Panc1 (cell line): ENCODE measurements around the gene HTR3E. TPM values are rescaled to one million over a fixed set of nuclear protein-coding genes. Genes with fewer than 3 reads are reported as not detected.

ENCODE experiments used
- ATAC-seq: fragments of 200-7000 bp; cut with Tn5 transposase; 2 replicates; pipeline ENCODE4 v1.9.1; 2020; ENCODE audit warnings: mild to moderate bottlenecking, moderate library complexity
- BruUV-seq: library from RNA; stranded (reverse); fragments of 400-500 nt; replicated peaks from 2 replicates; lab custom pipeline; 2021; lab: Mats Ljungman, UMichigan
- CTCF ChIA-PET: fragments of 300-600 bp; sonication (Branson Sonifier 250); formaldehyde crosslinking; loops from one replicate; lab custom pipeline; 2022; ENCODE audit warnings: antibody characterized with exemption; lab: Charles Lee
- POLR2A ChIA-PET: fragments of 300-600 bp; sonication (Branson Sonifier 250); formaldehyde crosslinking; loops from one replicate; lab custom pipeline; 2022; ENCODE audit warnings: antibody characterized with exemption; lab: Charles Lee
- DNase-seq: peaks from one replicate; pipeline ENCODE4 v3.0.0-alpha.2; 2010; ENCODE audit warnings: low read depth, low spot score
- H3K27ac ChIP-seq: 2 replicates; pipeline ENCODE4 v1.5.1; 2011; ENCODE audit warnings: mild to moderate bottlenecking, low read length, inconsistent platforms
- H3K27me3 ChIP-seq: fragments of 200-500 bp; sonication (Bioruptor generic); 2 replicates; pipeline ENCODE4 v1.6.0; 2014; ENCODE audit warnings: low read length, inconsistent platforms; ENCODE audit not compliant: control insufficient read depth, insufficient read depth
- H3K36me3 ChIP-seq: fragments of 200-500 bp; sonication (Bioruptor generic); 2 replicates; pipeline ENCODE4 v1.5.1; 2014; ENCODE audit warnings: inconsistent platforms, mild to moderate bottlenecking, low read length, moderate library complexity; ENCODE audit not compliant: control insufficient read depth, insufficient read depth
- H3K4me1 ChIP-seq: 2 replicates; pipeline ENCODE4 v1.5.1; 2011; ENCODE audit warnings: inconsistent platforms, mild to moderate bottlenecking, low read length, moderate library complexity; ENCODE audit not compliant: control insufficient read depth, insufficient read depth
- H3K4me3 ChIP-seq, 2 experiments: 2 replicates each; pipeline ENCODE4 v1.5.1; 2011 to 2012; ENCODE audit warnings: low read depth in 2 of 2, low read length in 2 of 2, mild to moderate bottlenecking in 2 of 2, inconsistent platforms in 1 of 2, moderate library complexity in 1 of 2
- H3K9me3 ChIP-seq: fragments of 200-500 bp; sonication (Bioruptor generic); 2 replicates; pipeline ENCODE4 v1.5.1; 2014; ENCODE audit warnings: low read depth, mild to moderate bottlenecking, inconsistent platforms, low read length, moderate library complexity; ENCODE audit not compliant: control insufficient read depth, insufficient read depth
- CTCF ChIP-seq: fragments of 450-650 bp; IDR thresholded peaks from 2 replicates; pipeline ENCODE4 v1.5.1; 2017; ENCODE audit warnings: mild to moderate bottlenecking
- POLR2AphosphoS5 ChIP-seq: IDR thresholded peaks from 2 replicates; pipeline ENCODE4 v1.6.1; 2012; ENCODE audit warnings: mild to moderate bottlenecking, low read depth, low read length, moderate library complexity
- REST ChIP-seq, 2 experiments: IDR thresholded peaks; 2 replicates each; pipeline ENCODE4 v1.6.1; 2011 to 2012; ENCODE audit warnings: low read depth in 2 of 2, control low read depth in 1 of 2, low read length in 1 of 2, mild to moderate bottlenecking in 1 of 2, moderate library complexity in 1 of 2; ENCODE audit not compliant: insufficient read depth in 1 of 2
- SIN3A ChIP-seq: IDR thresholded peaks from 2 replicates; pipeline ENCODE4 v1.6.1; 2012; ENCODE audit warnings: low read depth, mild to moderate bottlenecking, low read length, moderate library complexity, borderline replicate concordance; ENCODE audit not compliant: insufficient read depth
- TCF7L2 ChIP-seq: IDR thresholded peaks from 2 replicates; pipeline ENCODE4 v1.6.1; 2011; ENCODE audit warnings: mild to moderate bottlenecking, low read depth, low read length, inconsistent platforms
- in situ Hi-C: cut with HindIII; loops from 2 replicates; pipeline ENCODE4 v1.10.0; 2016; ENCODE audit warnings: low sequenced_read_pairs, low pct_unique_long_range_greater_than_20kb
- intact Hi-C: fragments of 100-400 bp; cut with micrococcal nuclease; formaldehyde crosslinking; loops from one replicate; pipeline ENCODE4 v1.10.0; 2022; ENCODE audit not compliant: unreplicated experiment
- total RNA-seq: library from RNA; stranded (reverse); gene quantifications from one replicate; pipeline ENCODE4 v1.2.1, GENCODE V29; 2021; ENCODE audit not compliant: unreplicated experiment

The HTR3E gene
- total RNA-seq, 1 experiment from 2014 or later: not detected

- Histone ChIP-seq H3K27me3 (no peaks in the 10 kb centered on the region), H3K27ac (no peak overlapping the region), H3K4me1 (no peaks in the 10 kb centered on the region), H3K9me3 (no peaks in the 10 kb centered on the region), H3K36me3 (no peaks in the 10 kb centered on the region), H3K4me3 (no peak overlapping the region)
- ChIA-PET CTCF (no interaction called here), POLR2A (no interaction called here)
- ATAC-seq: peak; percentile 81
- DNase-seq: no peak
- in situ Hi-C loops (no loop called here), intact Hi-C loops (no loop called here)
- no TSS peak for BruUV-seq
- TF ChIP-seq TCF7L2 (no peak), POLR2AphosphoS5 (no peak), CTCF (no peak), REST (IDR thresholded peaks at IDR 0.05; ENCODE audit: insufficient read depth in 1 of 2, low read depth in 2 of 2, low read length in 1 of 2) (no peak), SIN3A (no peak)
These were observed 32.1 kb downstream of the HTR3E start for GRCh38 chr3:184129012-184129411.

- H3K27me3 ChIP-seq: no peaks in the 10 kb centered on the region
- CTCF ChIA-PET: no interaction called here
- ATAC-seq (no peak), DNase-seq (no peak)
- POLR2A ChIA-PET: no interaction called here
- no TSS peak for BruUV-seq
- intact Hi-C loops: loop anchor here (10.0 kb wide), 2 partner anchors 88 to 238 kb away; no protein-coding TSS in a partner anchor
- H3K36me3 ChIP-seq: peaks cover 7% of the 10 kb centered on the region; the same call in 1 of the 2 replicates
- H3K4me3 ChIP-seq: no peak overlapping the region
- H3K4me1 ChIP-seq: peaks cover 12% of the 10 kb centered on the region
- H3K27ac ChIP-seq: no peak overlapping the region
- in situ Hi-C loops: no loop called here
- no peaks in the 10 kb centered on the region for H3K9me3 ChIP-seq
- no peak for TF ChIP-seq SIN3A
- no peak for TF ChIP-seq REST (IDR thresholded peaks at IDR 0.05; ENCODE audit: insufficient read depth in 1 of 2, low read depth in 2 of 2, low read length in 1 of 2)
- TF ChIP-seq TCF7L2: no peak
- TF ChIP-seq CTCF: no peak
- no peak for TF ChIP-seq POLR2AphosphoS5
These were observed 36.1 kb downstream of the HTR3E start for GRCh38 chr3:184132945-184133344.
